ENCODE data around the gene CHRNB2.

CHRNB2 gene

DNA sequence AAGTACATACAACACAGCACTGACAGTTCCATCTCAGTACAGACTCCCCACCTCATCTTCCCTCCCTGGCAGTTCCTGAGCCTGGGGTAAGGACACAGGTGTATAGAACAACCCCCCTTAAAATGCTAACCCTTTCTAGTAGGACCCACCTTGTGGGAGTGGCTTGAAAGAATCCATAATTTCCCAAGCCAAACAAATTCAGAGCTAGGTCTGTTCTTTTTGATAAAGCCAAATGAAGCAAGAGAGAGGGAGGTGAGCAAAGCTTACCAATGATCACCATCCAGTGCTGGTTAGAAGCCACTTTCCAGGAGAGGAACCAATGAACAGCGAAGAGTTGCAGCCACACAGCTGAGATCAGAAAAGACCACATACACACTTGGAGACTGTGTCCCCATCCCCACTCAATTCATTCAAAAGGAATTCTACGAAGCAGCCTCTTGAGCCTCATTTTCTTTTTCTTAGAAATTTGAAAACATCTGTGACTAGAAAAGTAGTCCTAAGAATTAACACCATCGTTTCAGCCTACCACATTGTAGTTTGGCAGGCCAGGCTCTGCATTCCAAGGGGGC, 18.3 kb upstream of the CHRNB2 start:
- no CpG with 5 or more reads among the region's 3 CpGs for WGBS, 2 donors (ENCODE audit: extremely low coverage in 2 of 2, insufficient read length in 2 of 2, insufficient replicate concordance in 1 of 2)

DNA sequence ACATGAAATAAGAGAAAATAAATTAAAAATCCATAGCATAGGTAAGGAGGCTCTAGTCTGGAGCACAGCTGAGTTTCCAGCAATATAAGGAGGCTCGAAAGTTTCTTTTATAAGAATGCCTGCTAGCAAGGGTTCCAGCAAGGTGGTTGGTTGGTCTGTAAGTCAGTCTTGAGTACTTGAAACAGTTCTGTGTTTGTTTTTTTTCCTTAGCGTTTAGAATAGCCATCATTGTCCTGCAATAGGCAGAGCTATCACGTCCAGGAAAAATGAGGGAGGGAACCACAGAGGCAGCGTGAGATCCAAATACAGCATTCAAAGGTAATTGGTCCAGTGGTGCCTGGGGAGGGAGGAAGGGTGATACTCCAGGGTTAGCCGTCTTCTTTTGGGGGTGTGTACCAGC, 17.5 kb upstream of the CHRNB2 start:
- Histone ChIP-seq H3K4me2 (ENCODE audit: insufficient read depth, low read length, poor library complexity, severe bottlenecking) (no peak overlapping the region), H3K18ac (ENCODE audit: low read length) (no peak overlapping the region), H3K23ac (ENCODE audit: low read depth, low read length, poor library complexity) (no peak overlapping the region), H3K4me1 (ENCODE audit: control insufficient read depth in 2 of 2, insufficient read depth in 1 of 2, low read depth in 1 of 2, low read length in 2 of 2) (no peaks in the 10 kb centered on the region), H3K36me3 (replicated peaks in 1 of 2; ENCODE audit: control insufficient read depth in 2 of 2, insufficient read depth in 2 of 2, low read length in 2 of 2) (peaks cover 56 to 71% of the 10 kb centered on the region in 2 donors), H3K27ac (replicated peaks; ENCODE audit: low read length) (no peak overlapping the region), H3K9ac (ENCODE audit: low read depth, low read length, poor library complexity) (no peak overlapping the region), H2BK12ac (ENCODE audit: low read length) (no peak overlapping the region), H3K4ac (ENCODE audit: low read length) (no peak overlapping the region), H4K91ac (ENCODE audit: low read depth, low read length, poor library complexity) (no peak overlapping the region), H3K4me3 (ENCODE audit: low read length in 2 of 2) (no peak overlapping the region), H2AFZ (ENCODE audit: low read length) (no peak overlapping the region), H3K79me1 (ENCODE audit: low read depth, low read length) (no peaks in the 10 kb centered on the region), H2BK5ac (ENCODE audit: low read length) (no peak overlapping the region), H2BK120ac (ENCODE audit: low read depth, low read length) (no peak overlapping the region), H3K14ac (ENCODE audit: low read length) (no peak overlapping the region), H3K9me3 (replicated peaks in 1 of 2; ENCODE audit: control insufficient read depth in 2 of 2, insufficient read depth in 1 of 2, low read depth in 1 of 2, low read length in 2 of 2) (no peaks in the 10 kb centered on the region), H2BK15ac (ENCODE audit: low read length) (no peak overlapping the region), H2AK5ac (ENCODE audit: low read depth, low read length) (no peak overlapping the region), H4K8ac (ENCODE audit: low read depth, low read length) (no peak overlapping the region), H3K27me3 (ENCODE audit: control insufficient read depth in 3 of 3, insufficient read depth in 3 of 3, low read depth in 1 of 3, low read length in 3 of 3) (no peaks in the 10 kb centered on the region)
- WGBS, 2 donors (ENCODE audit: extremely low coverage in 2 of 2, insufficient read length in 2 of 2, insufficient replicate concordance in 1 of 2), result no CpG with 5 or more reads among the region's 5 CpGs
- no peak for DNase-seq (ENCODE audit: low spot score)

More for the DNA sequence above, 18.3 kb upstream of the CHRNB2 start:
- no peak overlapping the region for H2AK5ac ChIP-seq (ENCODE audit: low read depth, low read length)
- no peak overlapping the region for H3K9ac ChIP-seq (ENCODE audit: low read depth, low read length, poor library complexity)
- H2AFZ ChIP-seq (ENCODE audit: low read length), result no peak overlapping the region
- peaks cover 48 to 64% of the 10 kb centered on the region in 2 donors for H3K36me3 ChIP-seq (replicated peaks in 1 of 2; ENCODE audit: control insufficient read depth in 2 of 2, insufficient read depth in 2 of 2, low read length in 2 of 2)
- H3K4me1 ChIP-seq (ENCODE audit: control insufficient read depth in 2 of 2, insufficient read depth in 1 of 2, low read depth in 1 of 2, low read length in 2 of 2), result no peaks in the 10 kb centered on the region
- no peak overlapping the region for H3K18ac ChIP-seq (ENCODE audit: low read length)
- no peak overlapping the region for H2BK120ac ChIP-seq (ENCODE audit: low read depth, low read length)
- H4K91ac ChIP-seq (ENCODE audit: low read depth, low read length, poor library complexity), result no peak overlapping the region
- no peak overlapping the region for H4K8ac ChIP-seq (ENCODE audit: low read depth, low read length)
- H2BK15ac ChIP-seq (ENCODE audit: low read length), result no peak overlapping the region
- no peak overlapping the region for H3K4me2 ChIP-seq (ENCODE audit: insufficient read depth, low read length, poor library complexity, severe bottlenecking)
- H2BK5ac ChIP-seq (ENCODE audit: low read length), result no peak overlapping the region
- H3K14ac ChIP-seq (ENCODE audit: low read length), result no peak overlapping the region
- no peaks in the 10 kb centered on the region for H3K27me3 ChIP-seq (ENCODE audit: control insufficient read depth in 3 of 3, insufficient read depth in 3 of 3, low read depth in 1 of 3, low read length in 3 of 3)
- no peak overlapping the region for H3K4me3 ChIP-seq (ENCODE audit: low read length in 2 of 2)
- H3K27ac ChIP-seq (replicated peaks; ENCODE audit: low read length), result no peak overlapping the region
- no peak overlapping the region for H3K4ac ChIP-seq (ENCODE audit: low read length)
- no peak overlapping the region for H2BK12ac ChIP-seq (ENCODE audit: low read length)
- no peaks in the 10 kb centered on the region for H3K9me3 ChIP-seq (replicated peaks in 1 of 2; ENCODE audit: control insufficient read depth in 2 of 2, insufficient read depth in 1 of 2, low read depth in 1 of 2, low read length in 2 of 2)
- no peaks in the 10 kb centered on the region for H3K79me1 ChIP-seq (ENCODE audit: low read depth, low read length)
- DNase-seq (ENCODE audit: low spot score), result no peak
- H3K23ac ChIP-seq (ENCODE audit: low read depth, low read length, poor library complexity), result no peak overlapping the region

DNA sequence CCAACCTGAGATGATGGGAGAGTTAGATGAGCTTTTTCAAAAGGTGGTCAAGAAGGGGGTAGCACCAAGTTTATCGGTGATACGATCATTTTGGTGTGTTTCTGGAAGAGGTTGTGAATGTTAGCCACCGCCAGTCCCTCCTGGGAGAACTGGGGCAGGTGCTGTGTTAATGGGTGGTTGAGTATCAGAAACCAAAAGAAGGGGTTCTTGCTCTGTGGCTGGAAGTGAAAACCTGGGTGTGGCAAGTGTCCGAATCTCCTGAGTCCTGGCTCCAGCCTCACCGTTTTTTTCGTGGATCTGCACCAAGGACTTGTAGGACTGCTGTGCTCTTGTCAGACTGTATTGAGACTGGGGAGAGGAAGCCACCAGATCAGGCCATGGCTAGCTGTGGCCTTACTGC, 16.9 kb upstream of the CHRNB2 start:
- Histone ChIP-seq H3K4me2 (ENCODE audit: insufficient read depth, low read length, poor library complexity, severe bottlenecking) (no peak overlapping the region), H2BK12ac (ENCODE audit: low read length) (no peak overlapping the region), H2AFZ (ENCODE audit: low read length) (no peak overlapping the region), H3K9me3 (replicated peaks in 1 of 2; ENCODE audit: control insufficient read depth in 2 of 2, insufficient read depth in 1 of 2, low read depth in 1 of 2, low read length in 2 of 2) (no peaks in the 10 kb centered on the region), H3K4me3 (ENCODE audit: low read length in 2 of 2) (no peak overlapping the region), H3K36me3 (replicated peaks in 1 of 2; ENCODE audit: control insufficient read depth in 2 of 2, insufficient read depth in 2 of 2, low read length in 2 of 2) (peaks cover 62 to 77% of the 10 kb centered on the region in 2 donors), H2BK5ac (ENCODE audit: low read length) (no peak overlapping the region), H3K14ac (ENCODE audit: low read length) (no peak overlapping the region), H3K4ac (ENCODE audit: low read length) (no peak overlapping the region), H3K23ac (ENCODE audit: low read depth, low read length, poor library complexity) (no peak overlapping the region), H4K91ac (ENCODE audit: low read depth, low read length, poor library complexity) (no peak overlapping the region), H3K27ac (replicated peaks; ENCODE audit: low read length) (no peak overlapping the region), H2BK120ac (ENCODE audit: low read depth, low read length) (no peak overlapping the region), H3K18ac (ENCODE audit: low read length) (no peak overlapping the region), H3K27me3 (ENCODE audit: control insufficient read depth in 3 of 3, insufficient read depth in 3 of 3, low read depth in 1 of 3, low read length in 3 of 3) (no peaks in the 10 kb centered on the region), H4K8ac (ENCODE audit: low read depth, low read length) (no peak overlapping the region), H3K79me1 (ENCODE audit: low read depth, low read length) (no peaks in the 10 kb centered on the region), H3K4me1 (ENCODE audit: control insufficient read depth in 2 of 2, insufficient read depth in 1 of 2, low read depth in 1 of 2, low read length in 2 of 2) (no peaks in the 10 kb centered on the region), H2BK15ac (ENCODE audit: low read length) (no peak overlapping the region), H2AK5ac (ENCODE audit: low read depth, low read length) (no peak overlapping the region), H3K9ac (ENCODE audit: low read depth, low read length, poor library complexity) (no peak overlapping the region)
- no peak for DNase-seq (ENCODE audit: low spot score)
- no CpG with 5 or more reads among the region's 6 CpGs for WGBS, 2 donors (ENCODE audit: extremely low coverage in 2 of 2, insufficient read length in 2 of 2, insufficient replicate concordance in 1 of 2)

DNA sequence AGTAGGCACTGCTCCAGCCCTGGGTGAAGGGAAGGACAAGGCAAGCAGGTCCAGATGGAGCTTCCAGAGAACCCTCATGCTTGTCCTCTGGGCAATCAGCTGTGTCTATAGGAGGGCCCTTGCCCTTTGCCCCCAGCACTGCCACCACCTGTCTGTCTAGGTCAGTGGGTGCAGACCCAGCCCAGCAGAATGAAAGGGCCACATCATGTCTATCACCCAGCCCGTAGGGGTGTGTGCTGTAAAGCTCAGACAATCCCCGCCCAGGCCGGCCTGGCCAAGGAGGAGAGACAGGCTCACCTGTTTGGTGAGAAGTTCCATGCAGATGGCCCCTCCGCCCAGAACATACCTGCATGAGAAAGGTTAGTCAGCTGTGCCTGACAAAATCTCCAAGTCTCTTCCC, 16.1 kb upstream of the CHRNB2 start:
- no peak overlapping the region for H4K91ac ChIP-seq (ENCODE audit: low read depth, low read length, poor library complexity)
- H2AFZ ChIP-seq (ENCODE audit: low read length), result no peak overlapping the region
- DNase-seq (ENCODE audit: low spot score), result no peak
- no peak overlapping the region for H4K8ac ChIP-seq (ENCODE audit: low read depth, low read length)
- H2AK5ac ChIP-seq (ENCODE audit: low read depth, low read length), result no peak overlapping the region
- no peak overlapping the region for H2BK5ac ChIP-seq (ENCODE audit: low read length)
- H3K14ac ChIP-seq (ENCODE audit: low read length), result no peak overlapping the region
- H2BK15ac ChIP-seq (ENCODE audit: low read length), result no peak overlapping the region
- H3K4ac ChIP-seq (ENCODE audit: low read length), result no peak overlapping the region
- no peaks in the 10 kb centered on the region for H3K9me3 ChIP-seq (replicated peaks in 1 of 2; ENCODE audit: control insufficient read depth in 2 of 2, insufficient read depth in 1 of 2, low read depth in 1 of 2, low read length in 2 of 2)
- peaks cover 5% of the 10 kb centered on the region in 2 donors for H3K4me1 ChIP-seq (ENCODE audit: control insufficient read depth in 2 of 2, insufficient read depth in 1 of 2, low read depth in 1 of 2, low read length in 2 of 2)
- H3K9ac ChIP-seq (ENCODE audit: low read depth, low read length, poor library complexity), result no peak overlapping the region
- no peak overlapping the region for H2BK120ac ChIP-seq (ENCODE audit: low read depth, low read length)
- H3K27ac ChIP-seq (replicated peaks; ENCODE audit: low read length), result no peak overlapping the region
- H3K18ac ChIP-seq (ENCODE audit: low read length), result no peak overlapping the region
- H2BK12ac ChIP-seq (ENCODE audit: low read length), result no peak overlapping the region
- no CpG with 5 or more reads among the region's 4 CpGs for WGBS, 2 donors (ENCODE audit: extremely low coverage in 2 of 2, insufficient read length in 2 of 2, insufficient replicate concordance in 1 of 2)
- no peak overlapping the region for H3K4me2 ChIP-seq (ENCODE audit: insufficient read depth, low read length, poor library complexity, severe bottlenecking)
- peaks cover 63 to 85% of the 10 kb centered on the region in 2 donors for H3K36me3 ChIP-seq (replicated peaks in 1 of 2; ENCODE audit: control insufficient read depth in 2 of 2, insufficient read depth in 2 of 2, low read length in 2 of 2)
- H3K27me3 ChIP-seq (ENCODE audit: control insufficient read depth in 3 of 3, insufficient read depth in 3 of 3, low read depth in 1 of 3, low read length in 3 of 3), result no peaks in the 10 kb centered on the region
- no peaks in the 10 kb centered on the region for H3K79me1 ChIP-seq (ENCODE audit: low read depth, low read length)
- H3K23ac ChIP-seq (ENCODE audit: low read depth, low read length, poor library complexity), result no peak overlapping the region
- H3K4me3 ChIP-seq (ENCODE audit: low read length in 2 of 2), result no peak overlapping the region

All from neuronal stem cell (in vitro differentiated cells).